AG09309 (cell line): ENCODE results near the gene MLLT10.

Source experiments
- DNase-seq: peaks from one replicate; pipeline ENCODE4 v3.0.0-alpha.2; 2010; ENCODE audit warnings: low read depth
- H3K4me3 ChIP-seq: 2 replicates; pipeline ENCODE4 v1.5.1; 2011; ENCODE audit warnings: mild to moderate bottlenecking, low read depth, low read length, moderate library complexity; ENCODE audit not compliant: control insufficient read depth
- CTCF ChIP-seq: IDR thresholded peaks from 2 replicates; pipeline ENCODE4 v1.5.1; 2011; ENCODE audit warnings: mild to moderate bottlenecking, low read depth, low read length, inconsistent platforms; ENCODE audit not compliant: insufficient read depth, control insufficient read depth; ENCODE audit errors: missing control alignments

The MLLT10 gene

GRCh38 chr10:21758696-21759095 is 224.7 kb downstream of the MLLT10 start:
- TF ChIP-seq CTCF, result no peak

GRCh38 chr10:21759232-21759631 is 225.2 kb downstream of the MLLT10 start:
- no peak for TF ChIP-seq CTCF
- no peak overlapping the region for H3K4me3 ChIP-seq
- no peak for DNase-seq

More at GRCh38 chr10:21758696-21759095, 224.7 kb downstream of the MLLT10 start:
- H3K4me3 ChIP-seq, result no peak overlapping the region
- DNase-seq, result no peak

- no peak for DNase-seq
- H3K4me3 ChIP-seq, result no peak overlapping the region
- no peak for TF ChIP-seq CTCF
Measured at GRCh38 chr10:21760332-21760731, 226.3 kb downstream of the MLLT10 start.

GRCh38 chr10:21764466-21765189 is 230.6 kb downstream of the MLLT10 start:
- DNase-seq, result no peak
- TF ChIP-seq CTCF, result no peak
- H3K4me3 ChIP-seq, result no peak overlapping the region

GRCh38 chr10:21769041-21769440 is 235.0 kb downstream of the MLLT10 start:
- no peak overlapping the region for H3K4me3 ChIP-seq
- no peak for DNase-seq
- no peak for TF ChIP-seq CTCF

- H3K4me3 ChIP-seq, result no peak overlapping the region
- TF ChIP-seq CTCF, result no peak
- DNase-seq, result no peak
Measured at GRCh38 chr10:21771219-21771618, 237.2 kb downstream of the MLLT10 start.
